ENCODE results near the gene NUBPL.

NUBPL gene, protein sequence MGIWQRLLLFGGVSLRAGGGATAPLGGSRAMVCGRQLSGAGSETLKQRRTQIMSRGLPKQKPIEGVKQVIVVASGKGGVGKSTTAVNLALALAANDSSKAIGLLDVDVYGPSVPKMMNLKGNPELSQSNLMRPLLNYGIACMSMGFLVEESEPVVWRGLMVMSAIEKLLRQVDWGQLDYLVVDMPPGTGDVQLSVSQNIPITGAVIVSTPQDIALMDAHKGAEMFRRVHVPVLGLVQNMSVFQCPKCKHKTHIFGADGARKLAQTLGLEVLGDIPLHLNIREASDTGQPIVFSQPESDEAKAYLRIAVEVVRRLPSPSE

DNA sequence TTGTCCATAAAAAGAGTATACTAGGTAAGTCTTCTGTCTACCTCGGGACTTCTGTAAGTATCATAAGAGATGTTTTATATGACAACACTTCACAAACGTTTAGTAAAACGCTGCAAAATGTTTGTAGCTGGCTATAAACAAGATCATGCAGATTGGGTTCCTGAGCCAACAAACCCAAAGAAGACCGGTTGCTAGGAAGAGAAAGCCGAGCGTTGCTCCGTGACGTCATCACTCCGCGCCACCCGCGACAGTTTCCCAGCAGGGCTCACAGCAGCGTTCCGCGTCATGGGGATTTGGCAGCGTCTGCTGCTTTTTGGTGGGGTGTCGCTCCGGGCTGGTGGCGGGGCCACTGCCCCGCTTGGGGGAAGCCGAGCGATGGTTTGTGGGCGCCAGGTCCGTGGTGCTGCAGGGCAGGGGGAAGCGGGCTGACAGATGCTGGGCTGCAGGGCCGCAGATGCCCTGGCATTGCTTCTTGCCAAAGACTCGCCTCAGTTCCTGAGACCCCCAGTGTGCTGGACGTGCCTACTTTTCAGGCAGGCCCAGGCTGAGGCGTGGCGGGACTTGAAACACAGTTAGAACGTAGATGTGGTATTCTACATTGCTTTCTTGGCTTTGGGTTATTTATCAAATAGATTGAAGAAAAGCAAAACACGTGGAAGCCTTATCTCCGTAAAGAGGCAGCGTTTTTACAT lies at the start of gene NUBPL:
TSS of gene NUBPL (plus strand) at position 250 of the 692 bp plus-strand sequence. CDS start at position 286, 36 bp downstream.
- peak; percentile 85 for DNase-seq

DNA sequence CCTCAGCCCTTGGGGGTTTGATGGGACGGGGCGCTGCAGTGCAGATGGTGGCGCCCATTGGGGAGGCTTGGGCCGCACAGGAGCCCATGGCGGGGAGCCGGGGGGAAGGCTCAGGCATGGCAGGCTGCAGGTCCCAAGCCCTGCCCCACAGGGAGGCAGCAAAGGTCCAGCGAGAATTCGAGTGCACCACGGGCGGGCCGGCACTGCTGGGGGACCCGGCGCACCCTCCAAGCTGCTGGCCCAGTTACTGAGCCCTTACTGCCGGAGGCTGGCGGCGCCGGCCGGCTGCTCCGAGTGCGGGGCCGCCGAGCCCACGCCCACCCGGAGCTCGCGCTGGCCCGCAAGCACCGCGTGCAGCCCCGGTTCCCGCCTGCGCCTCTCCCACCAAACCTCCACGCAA lies 34.1 kb upstream of the NUBPL start:
- no peak for DNase-seq

GRCh38 chr14:31527546-31527945 lies 33.7 kb upstream of the NUBPL start:
- DNase-seq: no peak

GRCh38 chr14:31529053-31529452 lies 32.2 kb upstream of the NUBPL start:
- no peak for DNase-seq

- DNase-seq: no peak
Observed at GRCh38 chr14:31530136-31530535, 31.1 kb upstream of the NUBPL start.

DNA sequence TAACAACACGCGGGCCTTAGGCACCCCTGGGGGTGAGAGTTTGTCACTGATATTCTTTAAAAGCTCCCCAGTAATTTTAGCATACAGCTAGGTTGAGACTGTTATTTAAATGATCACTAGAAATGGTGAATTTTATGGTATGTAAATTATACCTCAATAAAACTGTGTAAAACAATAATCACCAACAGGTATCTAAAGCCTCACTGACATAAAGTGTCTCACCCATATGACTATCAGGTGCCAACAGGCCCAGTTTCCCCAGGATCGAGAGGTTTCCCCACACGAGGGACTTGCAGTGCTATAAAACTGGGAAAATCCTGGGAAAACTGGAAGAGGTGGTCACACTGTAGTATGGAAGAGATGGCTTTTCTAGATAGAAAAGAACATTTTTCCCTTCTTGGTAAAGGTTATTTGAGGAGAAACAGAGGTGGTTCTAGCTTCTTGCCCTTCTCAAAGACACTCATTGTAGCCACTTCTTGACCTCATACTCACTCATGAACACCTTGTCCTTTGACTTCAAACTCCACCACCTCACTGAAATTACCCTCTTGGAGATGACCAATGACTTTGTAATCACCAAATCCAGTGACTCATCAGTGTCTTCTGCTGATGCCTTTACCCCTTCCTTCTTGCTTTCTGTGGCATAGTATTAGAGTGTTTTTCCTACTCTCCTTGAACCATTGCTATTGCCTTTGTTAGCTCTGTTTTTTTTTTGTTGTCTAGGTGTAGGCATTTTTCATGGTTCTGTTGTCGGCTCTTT lies 24.8 kb upstream of the NUBPL start:
- DNase-seq: no peak

DNA sequence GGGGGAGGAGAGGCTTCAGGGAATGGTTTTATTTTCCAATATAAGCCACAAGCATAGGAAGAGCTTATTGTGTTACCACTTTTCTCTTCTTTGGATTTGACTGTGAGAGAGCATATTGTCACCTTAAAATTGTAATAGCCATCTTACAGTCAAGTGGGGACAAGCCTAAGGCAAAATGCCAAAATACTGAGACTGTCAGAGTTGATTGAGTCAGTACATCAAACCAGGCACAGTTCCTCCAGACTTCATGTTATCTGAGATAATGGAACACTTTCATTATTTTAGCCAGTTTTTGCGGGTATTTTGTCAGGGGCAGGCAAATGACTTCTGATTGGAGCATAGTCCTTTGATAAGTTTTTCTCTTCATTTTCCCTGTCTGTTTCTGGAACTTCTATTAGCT lies 19.5 kb upstream of the NUBPL start:
- DNase-seq: no peak

- no peak for DNase-seq
Observed at GRCh38 chr14:31543969-31544799, 17.0 kb upstream of the NUBPL start.

DNA sequence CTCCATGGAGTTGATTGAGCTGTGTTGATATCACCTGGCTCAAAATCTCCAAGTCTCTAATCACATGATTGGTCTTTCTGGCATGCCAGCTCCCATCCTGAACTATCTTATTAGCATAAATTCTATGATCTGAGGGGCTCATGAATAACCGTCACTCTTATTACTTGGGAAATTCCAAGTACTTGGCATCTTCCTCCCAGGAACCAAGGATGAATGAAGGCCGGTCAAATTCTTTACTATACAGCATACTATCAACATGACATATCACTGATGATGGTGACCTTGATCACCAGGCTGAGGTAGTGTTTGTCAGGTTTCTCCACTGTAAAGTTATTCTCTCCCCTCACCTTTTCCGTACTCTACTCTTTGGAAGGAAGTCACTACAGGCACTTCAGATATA lies 16.4 kb upstream of the NUBPL start:
- no peak for DNase-seq

DNA sequence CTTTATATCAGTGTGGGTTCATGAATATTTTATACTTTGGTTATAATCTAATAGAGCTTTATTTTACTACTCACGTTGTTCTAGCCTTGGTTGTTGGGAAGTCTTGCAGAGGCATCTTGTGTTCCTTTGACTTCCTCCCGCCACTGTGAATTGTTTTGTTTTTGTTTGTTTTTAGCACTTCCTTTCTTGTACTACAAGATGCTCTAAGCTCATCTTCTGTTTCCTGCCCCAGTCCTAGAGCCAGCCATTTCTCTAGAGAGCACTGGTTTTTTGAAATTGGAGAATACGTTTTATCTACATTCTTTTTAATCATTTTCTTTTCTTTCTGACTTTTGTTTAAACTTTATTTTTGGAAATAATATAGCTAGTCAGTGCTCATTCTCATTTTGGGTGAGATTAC lies 15.9 kb upstream of the NUBPL start:
- no peak for DNase-seq

GRCh38 chr14:31549817-31550216 lies 11.4 kb upstream of the NUBPL start:
- DNase-seq: no peak

DNA sequence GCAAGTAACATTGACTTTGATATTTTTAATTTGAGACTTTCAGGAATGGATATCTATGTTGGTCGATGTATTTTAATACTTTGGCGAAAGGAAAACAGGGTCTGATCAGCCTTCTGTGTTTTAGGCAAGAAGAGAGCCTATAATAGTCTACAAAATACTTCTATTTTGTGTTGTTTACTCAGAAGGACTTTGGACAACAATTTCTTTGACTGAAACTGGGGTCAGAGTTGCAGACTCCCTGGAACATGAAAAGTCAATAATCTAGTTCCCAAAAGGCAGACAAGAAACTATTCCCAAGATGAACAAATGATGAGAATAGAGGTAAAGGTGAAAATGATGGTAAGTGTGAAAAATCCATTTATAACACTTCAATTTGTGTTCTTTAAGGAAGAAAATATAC lies 10.6 kb upstream of the NUBPL start:
- DNase-seq: no peak

DNA sequence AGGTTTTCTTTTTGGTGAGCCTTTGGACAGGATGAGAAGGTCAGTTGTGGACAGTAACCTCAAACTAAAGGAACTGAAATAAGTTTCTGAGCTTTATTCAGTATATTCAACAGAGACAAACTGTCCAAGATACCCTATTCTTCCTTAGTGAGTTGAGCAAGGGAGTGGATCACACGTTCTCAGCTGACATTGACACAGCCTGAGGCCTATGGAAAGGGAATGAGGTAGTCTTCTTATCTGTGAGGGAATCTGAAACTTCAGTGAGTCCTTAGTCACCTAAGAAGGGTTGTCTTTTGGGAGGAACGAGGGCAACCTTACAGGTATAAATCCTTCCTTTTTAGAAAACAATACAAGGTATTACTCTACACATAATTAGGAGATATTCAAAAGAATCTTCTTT lies 5.0 kb upstream of the NUBPL start:
- no peak for DNase-seq

DNA sequence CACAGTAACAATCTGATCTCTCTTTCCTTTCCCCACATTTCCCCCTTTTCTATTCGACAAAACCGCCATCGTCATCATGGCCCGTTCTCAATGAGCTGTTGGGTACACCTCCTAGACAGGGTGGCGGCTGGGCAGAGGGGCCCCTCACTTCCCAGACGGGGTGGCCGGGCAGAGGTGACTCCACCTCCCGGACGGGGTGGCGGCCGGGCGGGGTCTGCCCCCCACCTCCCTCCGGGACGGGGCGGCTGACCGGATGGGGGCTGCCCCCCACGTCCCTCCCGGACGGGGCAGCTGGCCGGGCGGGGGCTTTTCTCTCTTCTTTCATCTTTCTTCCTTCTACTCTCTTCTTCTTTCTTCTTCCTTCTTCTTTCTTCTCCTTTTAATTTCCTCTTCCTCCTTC lies 1.3 kb upstream of the NUBPL start:
- DNase-seq: no peak

DNA sequence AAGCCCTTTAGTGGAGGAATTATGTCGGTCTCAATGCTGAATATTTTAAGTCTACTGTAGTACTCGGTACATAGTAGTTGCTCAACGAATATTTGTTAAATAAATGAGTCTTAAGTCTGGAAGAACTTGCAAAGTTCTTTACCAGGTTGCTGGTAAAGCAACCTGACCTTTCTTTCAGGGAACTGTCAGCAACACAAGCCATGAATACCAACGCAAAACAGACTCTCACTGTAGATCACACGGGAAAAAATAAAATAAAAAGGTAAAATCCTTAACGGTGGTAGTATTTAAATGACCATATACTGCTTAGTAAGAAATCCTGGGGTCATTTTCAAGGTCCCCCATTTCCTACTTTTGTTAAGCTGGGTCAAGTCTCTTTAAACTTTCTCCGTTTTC lies 447 bp upstream of the NUBPL start:
- no peak for DNase-seq

DNA sequence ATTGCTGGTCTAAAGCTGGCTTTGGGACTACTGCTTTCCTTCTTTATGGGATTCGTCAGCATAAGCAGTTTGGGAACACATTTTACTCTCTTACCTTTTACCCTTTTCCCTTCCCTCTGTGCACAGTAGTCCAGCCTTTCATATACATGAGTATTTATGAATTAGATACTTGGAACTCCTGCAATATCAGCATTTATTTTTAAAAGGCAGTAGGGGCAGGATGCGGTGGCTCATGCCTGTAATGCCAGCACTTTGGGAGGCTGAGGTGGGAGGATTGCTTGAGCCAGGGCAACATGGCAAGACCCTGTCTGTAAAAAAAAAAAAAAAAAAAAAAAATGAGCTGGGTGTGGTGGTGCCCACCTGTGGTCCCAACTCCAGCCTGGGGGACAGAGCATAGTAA lies 3.0 kb downstream of the NUBPL start:
- no peak for DNase-seq

- no peak for DNase-seq
Observed at GRCh38 chr14:31566456-31566855, 5.3 kb downstream of the NUBPL start.

DNA sequence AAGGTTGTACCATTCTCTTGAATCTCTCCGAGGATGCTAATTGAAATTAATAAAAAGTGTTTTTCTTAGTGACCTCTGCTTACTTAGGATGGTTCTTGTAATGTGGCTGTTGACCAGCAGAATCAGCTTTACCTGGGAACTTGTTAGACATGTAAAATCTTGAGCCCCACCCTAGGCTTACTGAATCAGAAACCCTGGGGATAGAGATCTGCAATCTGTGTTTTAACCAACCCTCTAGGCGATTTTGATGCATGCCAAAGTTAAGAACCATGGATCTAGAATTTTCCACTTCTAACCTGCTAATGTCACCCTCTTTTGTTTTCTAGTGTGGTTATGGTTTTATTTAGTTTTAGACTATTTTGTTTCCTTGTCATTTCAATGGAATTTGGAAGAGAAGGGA lies 6.5 kb downstream of the NUBPL start:
- no peak for DNase-seq

DNA sequence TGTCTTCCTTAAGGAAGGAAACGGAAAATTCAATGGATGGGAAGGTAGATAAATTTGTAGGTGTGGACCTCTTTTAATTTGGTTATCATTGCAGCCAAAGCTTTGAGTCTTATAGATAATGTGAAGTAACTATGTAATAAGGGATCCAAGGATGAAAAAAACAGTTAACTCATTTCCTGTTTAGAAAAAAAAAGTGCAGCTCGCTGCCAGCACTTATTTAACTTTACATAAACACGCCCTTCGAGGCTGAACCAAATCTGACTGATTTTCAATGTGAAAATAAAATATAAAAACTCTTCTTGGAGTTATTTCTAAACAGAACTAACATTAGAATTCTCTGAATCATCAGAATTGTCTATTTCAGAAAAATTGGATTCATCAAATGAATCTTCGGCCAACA lies 7.0 kb downstream of the NUBPL start:
- DNase-seq: no peak

- DNase-seq: no peak
Observed at GRCh38 chr14:31568671-31569070, 7.5 kb downstream of the NUBPL start.

GRCh38 chr14:31572955-31573354 lies 11.8 kb downstream of the NUBPL start:
- DNase-seq: no peak

- no peak for DNase-seq
Observed at GRCh38 chr14:31576949-31577348, 15.7 kb downstream of the NUBPL start.

DNA sequence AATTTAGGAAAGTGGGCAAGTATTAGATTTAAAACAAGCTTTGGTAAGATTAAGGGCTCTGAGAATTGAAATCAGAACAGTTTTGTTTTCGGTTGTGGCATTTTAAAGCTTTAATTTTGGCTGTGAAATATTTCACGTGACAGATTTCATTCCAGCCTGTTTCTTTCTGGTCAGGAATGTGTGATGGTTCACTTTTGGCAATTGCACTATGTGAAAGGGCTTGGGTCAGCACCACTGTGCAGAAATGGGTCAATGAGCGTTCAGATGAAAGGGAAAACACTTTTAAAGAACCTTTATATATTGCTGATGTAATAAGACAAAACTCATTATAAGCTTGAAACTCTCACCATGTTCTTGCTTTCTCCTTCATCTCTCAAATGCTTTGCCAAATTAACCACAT lies 17.1 kb downstream of the NUBPL start:
- DNase-seq: no peak

Measured in 8988T (cell line).